Measurements from ENCODE around the gene KNDC1. TPM values are rescaled to one million over a fixed set of nuclear protein-coding genes. Genes with fewer than 3 reads are reported as not detected.
"Not testable (repeated sequence)": the region's sequence is repeated elsewhere in the genome, so short reads cannot be mapped to it uniquely, and the experiment has no call there.

KNDC1 gene
- total RNA-seq, 1 donor from 2014 or later, result 0.09 TPM

- TF ChIP-seq CTCF (IDR thresholded peaks at IDR 0.05), result no peak
- H3K36me3 Mint-ChIP-seq (ENCODE audit: low read depth), result no peaks in the 10 kb centered on the region
- ChIA-PET POLR2A (no interaction called here), CTCF (no interaction called here)
- ATAC-seq (ENCODE audit: low read depth), result no peak
- peaks cover 19% of the 10 kb centered on the region for H3K4me1 Mint-ChIP-seq
- H3K27me3 Mint-ChIP-seq, result no peaks in the 10 kb centered on the region
- DNase-seq, result no peak
- intact Hi-C loops (cut with micrococcal nuclease), result no loop called here
- no peak overlapping the region for H3K4me3 Mint-ChIP-seq
- H3K27ac Mint-ChIP-seq, result no peak overlapping the region
- H3K9me3 Mint-ChIP-seq, result no peaks in the 10 kb centered on the region
These were observed 26.4 kb upstream of the KNDC1 start for GRCh38 chr10:133133471-133134231.

GRCh38 chr10:133134411-133135115, 25.5 kb upstream of the KNDC1 start:
- no peaks in the 10 kb centered on the region for H3K9me3 Mint-ChIP-seq
- no peak overlapping the region for H3K27ac Mint-ChIP-seq

DNA sequence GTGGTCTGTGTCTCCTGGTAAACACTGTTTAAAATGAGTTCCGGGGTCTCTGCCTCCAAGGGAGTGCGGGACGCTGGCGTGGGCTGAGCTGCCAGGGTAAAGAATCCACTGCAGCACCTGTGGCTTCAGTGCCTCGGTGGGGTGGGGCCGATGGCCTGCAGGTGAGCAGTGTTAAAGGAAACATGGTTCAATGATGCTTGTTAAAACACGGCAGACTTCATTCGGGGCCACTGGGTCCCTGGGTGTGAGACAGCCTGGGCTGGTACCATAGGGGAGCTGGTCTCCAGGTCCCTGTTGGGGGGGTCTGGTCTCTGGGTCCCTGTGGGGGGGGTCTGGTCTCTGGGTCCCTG, 24.9 kb upstream of the KNDC1 start:
- CTCF ChIA-PET, result no interaction called here
- no peak overlapping the region for H3K4me3 Mint-ChIP-seq
- ATAC-seq (ENCODE audit: low read depth) (peak; percentile 25), DNase-seq (no peak)
- no peaks in the 10 kb centered on the region for H3K27me3 Mint-ChIP-seq
- no peak for TF ChIP-seq CTCF (IDR thresholded peaks at IDR 0.05)
- POLR2A ChIA-PET, result no interaction called here
- H3K36me3 Mint-ChIP-seq (ENCODE audit: low read depth), result no peaks in the 10 kb centered on the region
- peaks cover 19% of the 10 kb centered on the region for H3K4me1 Mint-ChIP-seq
- H3K9me3 Mint-ChIP-seq, result no peaks in the 10 kb centered on the region
- no peak overlapping the region for H3K27ac Mint-ChIP-seq
- intact Hi-C loops (cut with micrococcal nuclease), result no loop called here

More at GRCh38 chr10:133134411-133135115, 25.5 kb upstream of the KNDC1 start:
- POLR2A ChIA-PET, result no interaction called here
- TF ChIP-seq CTCF (IDR thresholded peaks at IDR 0.05), result no peak
- peak; percentile 21 for ATAC-seq (ENCODE audit: low read depth)
- peak; percentile 14 for DNase-seq
- H3K27me3 Mint-ChIP-seq, result no peaks in the 10 kb centered on the region
- no peak overlapping the region for H3K4me3 Mint-ChIP-seq
- peaks cover 19% of the 10 kb centered on the region for H3K4me1 Mint-ChIP-seq
- intact Hi-C loops (cut with micrococcal nuclease), result no loop called here
- CTCF ChIA-PET, result no interaction called here
- H3K36me3 Mint-ChIP-seq (ENCODE audit: low read depth), result no peaks in the 10 kb centered on the region

DNA sequence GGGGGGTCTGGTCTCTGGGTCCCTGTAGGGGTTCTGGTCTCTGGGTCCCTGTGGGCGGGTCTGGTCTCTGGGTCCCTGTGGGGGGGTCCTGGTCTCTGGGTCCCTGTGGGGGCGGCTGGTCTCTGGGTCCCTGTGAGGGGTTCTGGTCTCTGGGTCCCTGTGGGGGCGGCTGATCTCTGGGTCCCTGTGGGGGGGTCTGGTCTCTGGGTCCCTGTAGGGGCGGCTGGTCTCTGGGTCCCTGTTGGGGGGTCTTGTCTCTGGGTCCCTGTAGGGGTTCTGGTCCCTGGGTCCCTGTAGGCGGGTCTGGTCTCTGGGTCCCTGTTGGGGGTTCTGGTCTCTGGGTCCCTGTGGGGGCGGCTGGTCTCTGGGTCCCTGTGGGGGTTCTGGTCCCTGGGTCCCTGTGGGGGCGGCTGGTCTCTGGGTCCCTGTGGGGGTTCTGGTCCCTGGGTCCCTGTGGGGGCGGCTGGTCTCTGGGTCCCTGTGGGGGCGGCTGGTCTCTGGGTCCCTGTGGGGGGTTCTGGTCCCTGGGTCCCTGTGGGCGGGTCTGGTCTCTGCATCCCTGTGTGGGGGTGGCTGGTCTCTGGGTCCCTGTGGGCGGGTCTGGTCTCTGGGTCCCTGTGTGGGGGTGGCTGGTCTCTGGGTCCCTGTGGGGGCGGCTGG, 22.4 kb upstream of the KNDC1 start:
- POLR2A ChIA-PET, result not testable (repeated sequence)

DNA sequence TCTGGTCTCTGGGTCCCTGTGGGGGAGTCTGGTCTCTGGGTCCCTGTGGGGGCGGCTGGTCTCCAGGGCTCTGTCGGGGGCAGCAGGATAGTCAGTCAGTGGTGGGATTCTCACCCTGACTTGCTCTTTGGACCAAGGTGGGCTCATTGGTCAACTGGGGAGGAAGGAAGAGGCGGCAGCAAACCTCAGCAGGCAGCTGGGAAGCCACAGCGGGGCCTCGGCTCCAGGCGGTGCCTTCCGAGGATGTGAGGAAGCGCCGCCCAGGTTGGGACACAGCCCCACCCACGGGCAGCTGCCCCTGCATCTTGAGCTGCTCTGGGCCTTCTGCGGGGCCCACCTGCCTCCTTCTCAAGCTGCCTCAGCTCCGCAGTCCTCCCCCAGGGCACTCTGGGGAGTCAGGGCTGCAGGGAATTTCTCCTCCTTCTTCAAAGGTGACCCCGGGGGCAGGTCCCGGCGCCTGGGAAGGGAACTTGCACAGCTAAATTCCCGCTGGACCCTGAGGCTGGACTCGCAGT, 20.4 kb upstream of the KNDC1 start:
- peaks cover 6% of the 10 kb centered on the region for H3K27me3 Mint-ChIP-seq
- no peak overlapping the region for H3K27ac Mint-ChIP-seq
- TF ChIP-seq CTCF (IDR thresholded peaks at IDR 0.05), result no peak
- ATAC-seq (ENCODE audit: low read depth) (no peak), DNase-seq (no peak)
- ChIA-PET CTCF (no interaction called here), POLR2A (no interaction called here)
- peaks cover 13% of the 10 kb centered on the region for H3K4me1 Mint-ChIP-seq
- H3K4me3 Mint-ChIP-seq, result no peak overlapping the region
- H3K9me3 Mint-ChIP-seq, result no peaks in the 10 kb centered on the region
- no peaks in the 10 kb centered on the region for H3K36me3 Mint-ChIP-seq (ENCODE audit: low read depth)
- intact Hi-C loops (cut with micrococcal nuclease), result loop anchor here (10.0 kb wide), 1 partner anchor 305 kb away; no protein-coding TSS in a partner anchor

More for the DNA sequence above, 22.4 kb upstream of the KNDC1 start:
- ATAC-seq (ENCODE audit: low read depth); H3K27me3 Mint-ChIP-seq; H3K36me3 Mint-ChIP-seq (ENCODE audit: low read depth); H3K4me1 Mint-ChIP-seq; CTCF ChIA-PET; H3K9me3 Mint-ChIP-seq; H3K4me3 Mint-ChIP-seq; H3K27ac Mint-ChIP-seq; intact Hi-C loops (cut with micrococcal nuclease): not testable (repeated sequence)
- DNase-seq, result peak; percentile 12
